ENCODE results near the gene RPH3AL.

Gene RPH3AL

GRCh38 chr17:298791-299450 lies 53.7 kb downstream of the RPH3AL start:
- DNase-seq, result peak; percentile 46

GRCh38 chr17:297758-298157 lies 54.8 kb downstream of the RPH3AL start:
- peak; percentile 11 for DNase-seq

GRCh38 chr17:296906-297690 lies 55.5 kb downstream of the RPH3AL start:
- peak; percentile 16 for DNase-seq

- DNase-seq, result peak; percentile 8
Observed at GRCh38 chr17:296379-296778, 56.2 kb downstream of the RPH3AL start.

GRCh38 chr17:292531-293382 lies 59.9 kb downstream of the RPH3AL start:
- peak; percentile 32 for DNase-seq

- peak; percentile 14 for DNase-seq
Observed at GRCh38 chr17:292016-292415, 60.6 kb downstream of the RPH3AL start.

GRCh38 chr17:291587-291986 lies 61.0 kb downstream of the RPH3AL start:
- DNase-seq, result no peak

- no peak for DNase-seq
Observed at GRCh38 chr17:290626-291025, 62.0 kb downstream of the RPH3AL start.

GRCh38 chr17:290121-290521 lies 62.5 kb downstream of the RPH3AL start:
- peak; percentile 1 for DNase-seq

GRCh38 chr17:289409-289808 lies 63.2 kb downstream of the RPH3AL start:
- DNase-seq, result no peak

GRCh38 chr17:288802-289356 lies 63.7 kb downstream of the RPH3AL start:
- DNase-seq, result no peak

GRCh38 chr17:286571-286970 lies 66.0 kb downstream of the RPH3AL start:
- no peak for DNase-seq

- no peak for DNase-seq
Observed at GRCh38 chr17:285751-286422, 66.7 kb downstream of the RPH3AL start.

GRCh38 chr17:284676-285355 lies 67.8 kb downstream of the RPH3AL start:
- DNase-seq, result no peak

GRCh38 chr17:283911-284675 lies 68.5 kb downstream of the RPH3AL start:
- no peak for DNase-seq

GRCh38 chr17:282912-283882 lies 69.4 kb downstream of the RPH3AL start:
- DNase-seq, result no peak

GRCh38 chr17:282000-282911 lies 70.4 kb downstream of the RPH3AL start:
- no peak for DNase-seq

GRCh38 chr17:281365-281999 lies 71.1 kb downstream of the RPH3AL start:
- no peak for DNase-seq
